ENCODE results near the gene NAA60.
A peak's percentile ranks its signal among the peaks of the same experiment; 100 is the strongest.

The NAA60 gene

DNA sequence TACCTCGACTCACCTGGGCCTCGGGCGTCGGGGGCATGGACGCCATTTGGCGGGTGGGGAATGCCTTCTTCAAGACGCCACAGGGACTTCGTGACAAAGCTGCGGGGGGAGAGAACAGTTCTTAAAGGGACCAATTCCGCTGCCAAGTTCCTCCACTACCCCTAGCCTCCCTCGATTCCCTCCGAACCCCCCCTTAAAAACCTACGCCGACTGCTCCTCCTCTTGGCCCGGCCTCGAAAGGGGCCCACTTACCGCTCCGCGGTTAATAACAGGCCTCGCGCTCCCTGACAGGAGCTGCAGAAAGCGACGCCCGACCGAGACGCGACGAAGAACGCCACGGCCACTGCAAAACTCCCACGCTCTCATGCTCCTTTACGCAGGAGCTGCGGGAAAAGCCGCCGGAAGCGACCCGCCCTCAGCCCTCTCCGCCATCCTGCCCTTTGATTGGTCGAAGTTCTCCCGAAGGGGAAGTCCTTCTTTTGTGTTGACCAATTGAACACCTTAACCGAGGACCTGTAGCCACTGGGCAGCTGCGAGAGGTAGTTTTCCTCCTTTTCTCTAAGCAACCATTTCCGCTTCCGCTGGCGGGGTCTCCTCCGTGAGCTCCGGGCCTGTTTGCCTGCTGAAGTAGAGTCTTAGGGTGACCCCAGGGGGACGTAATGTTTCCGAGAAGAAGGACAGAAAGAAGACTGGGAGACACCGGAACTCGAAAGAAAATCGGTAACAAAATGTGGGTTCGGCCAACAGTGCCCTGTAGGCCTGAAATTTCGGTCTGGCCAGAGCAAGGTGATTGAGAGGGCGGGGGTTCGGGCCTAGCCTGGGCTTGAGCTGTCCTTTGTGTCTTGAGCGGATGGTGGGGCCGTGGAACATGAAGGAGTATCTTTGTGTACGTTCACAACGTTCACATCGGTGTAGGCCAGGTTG, at the start of gene NAA60, which contains the start of gene ZNF597:
TSS of gene NAA60 (plus strand) at position 573 of the 924 bp plus-strand sequence. CDS start 32,548 bp downstream, outside the sequence.
TSS of gene ZNF597 (minus strand) at position 397 of the 924 bp plus-strand sequence. CDS start at position 46, 351 bp downstream.
- DNase-seq, result peak; percentile 66

DNA sequence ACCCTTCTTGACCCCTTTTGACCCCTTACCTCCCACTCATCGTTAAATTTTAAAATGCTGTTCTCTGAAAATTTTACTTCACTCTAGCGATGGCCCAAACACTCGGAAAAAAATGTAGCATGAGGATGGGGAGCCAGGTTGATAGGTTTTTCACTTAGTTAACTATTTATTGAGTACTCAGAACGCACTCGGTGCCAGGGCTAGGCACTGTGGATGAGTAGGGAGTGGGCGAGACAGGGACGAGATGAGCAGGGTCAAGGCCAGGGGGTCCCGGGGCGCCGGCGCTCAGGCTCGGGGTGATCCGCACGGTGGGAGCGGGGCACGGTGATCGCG, 43.1 kb upstream of the NAA60 start:
- DNase-seq, result no peak

GRCh38 chr16:3400779-3401688, 42.4 kb upstream of the NAA60 start, which contains the start of the genes ZNF174 and ZSCAN32:
Gene ZNF174 (plus strand): TSS chr16:3401215. CDS start chr16:3402005, 790 bp downstream.
Gene ZSCAN32 (minus strand): TSS chr16:3401004. CDS start chr16:3397557, 3,447 bp downstream.
- peak; percentile 91 for DNase-seq

DNA sequence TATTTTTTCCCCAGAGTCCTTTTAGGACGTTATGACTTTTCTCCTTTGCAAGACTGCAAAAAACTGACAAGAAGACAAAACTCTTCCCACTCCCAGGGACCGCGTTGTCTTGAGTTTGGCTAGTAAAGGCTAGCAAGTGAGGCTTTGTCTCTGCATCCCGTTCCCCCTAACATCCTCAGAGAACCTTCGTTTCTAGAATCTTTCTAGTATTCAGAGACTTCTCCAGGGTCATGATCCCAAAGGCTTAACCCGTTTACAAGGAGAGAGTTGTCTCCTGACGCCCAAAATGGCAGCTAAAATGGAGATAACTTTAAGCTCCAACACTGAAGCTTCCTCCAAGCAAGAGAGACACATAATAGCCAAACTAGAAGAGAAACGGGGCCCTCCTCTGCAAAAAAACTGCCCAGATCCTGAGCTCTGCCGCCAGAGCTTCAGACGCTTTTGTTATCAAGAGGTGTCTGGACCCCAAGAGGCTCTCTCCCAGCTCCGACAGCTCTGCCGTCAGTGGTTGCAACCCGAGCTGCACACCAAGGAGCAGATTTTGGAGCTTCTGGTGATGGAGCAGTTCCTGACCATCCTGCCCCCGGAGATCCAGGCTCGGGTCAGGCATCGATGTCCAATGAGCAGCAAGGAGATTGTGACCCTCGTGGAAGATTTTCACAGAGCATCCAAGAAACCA, 41.6 kb upstream of the NAA60 start:
- no peak for DNase-seq

DNA sequence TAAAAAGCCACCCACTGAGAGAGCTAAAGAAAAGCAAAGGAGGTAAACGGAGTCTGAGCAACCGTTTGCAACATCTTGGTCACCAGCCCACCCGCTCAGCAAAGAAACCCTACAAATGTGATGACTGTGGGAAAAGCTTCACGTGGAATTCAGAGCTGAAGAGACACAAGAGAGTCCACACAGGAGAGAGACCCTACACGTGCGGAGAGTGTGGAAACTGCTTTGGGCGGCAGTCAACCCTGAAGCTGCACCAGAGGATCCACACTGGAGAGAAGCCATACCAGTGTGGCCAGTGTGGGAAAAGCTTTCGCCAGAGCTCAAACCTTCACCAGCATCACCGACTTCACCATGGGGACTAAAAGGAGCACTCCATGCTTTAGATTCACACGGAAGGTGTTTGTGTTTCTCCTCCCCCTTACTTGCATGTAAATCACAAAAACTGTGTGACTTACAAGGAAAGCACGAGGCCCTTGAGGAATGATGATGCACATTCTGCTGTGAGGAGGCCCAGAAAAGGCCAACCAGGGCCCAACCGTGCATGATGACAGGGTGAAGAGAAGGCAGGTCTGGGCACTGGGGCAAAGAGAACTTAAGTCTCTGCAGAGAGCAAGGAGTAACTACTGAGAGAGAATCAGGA, 34.8 kb upstream of the NAA60 start:
- no peak for DNase-seq

DNA sequence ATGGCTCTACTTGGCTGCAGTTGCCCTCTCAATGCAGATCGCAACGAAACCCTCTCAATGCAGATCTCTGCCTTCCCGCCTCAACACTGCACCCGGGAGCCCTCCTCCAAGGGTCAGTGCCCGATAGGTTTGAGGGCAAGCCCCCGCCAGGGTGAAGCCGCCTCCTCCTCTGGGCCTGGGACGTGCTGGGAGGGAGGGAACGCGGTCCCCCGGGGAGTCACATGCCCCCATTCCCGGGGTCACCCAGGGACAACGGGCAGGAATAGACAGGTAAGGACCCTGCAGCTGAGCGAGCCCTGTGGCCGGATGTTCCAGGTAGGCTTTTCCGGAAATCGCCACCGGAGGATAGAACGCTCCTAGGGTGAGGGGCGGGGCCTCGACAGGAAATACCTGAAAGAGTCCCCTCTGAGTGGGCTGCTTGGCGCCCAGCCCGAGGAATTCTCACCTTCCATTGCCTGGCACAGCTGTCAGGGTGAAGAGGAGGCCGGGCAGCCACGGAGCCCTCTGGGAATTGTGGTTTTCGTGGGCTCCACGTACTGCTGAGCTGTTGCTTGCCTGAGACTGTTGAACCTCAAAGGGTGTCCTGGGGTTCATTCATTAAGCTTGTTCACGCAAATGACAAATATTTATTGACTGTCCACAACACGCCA, 29.6 kb upstream of the NAA60 start:
- DNase-seq, result no peak

DNA sequence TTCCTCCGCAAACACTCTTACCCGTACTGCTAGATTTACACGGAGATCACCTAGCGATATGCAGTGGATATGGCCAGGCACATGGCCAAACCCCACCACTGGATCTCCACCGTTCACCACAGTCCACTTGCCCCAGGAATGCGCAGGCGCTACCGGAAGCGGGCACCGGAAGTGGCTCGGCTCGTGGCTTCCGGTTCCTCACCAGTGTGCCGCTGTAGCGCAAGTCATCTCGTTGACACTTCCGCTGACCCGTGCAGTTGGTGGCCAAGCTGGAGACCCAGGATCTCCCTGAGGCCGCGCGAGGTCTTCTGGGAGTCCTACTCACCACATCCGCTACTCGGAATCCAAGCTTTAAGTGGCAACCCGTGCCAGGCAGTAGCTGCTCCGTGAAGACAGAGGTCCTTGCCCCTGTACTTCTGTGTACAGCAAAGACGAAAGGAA, 11.7 kb upstream of the NAA60 start:
- DNase-seq, result no peak

GRCh38 chr16:3434373-3434772, 9.1 kb upstream of the NAA60 start:
- no peak for DNase-seq

DNA sequence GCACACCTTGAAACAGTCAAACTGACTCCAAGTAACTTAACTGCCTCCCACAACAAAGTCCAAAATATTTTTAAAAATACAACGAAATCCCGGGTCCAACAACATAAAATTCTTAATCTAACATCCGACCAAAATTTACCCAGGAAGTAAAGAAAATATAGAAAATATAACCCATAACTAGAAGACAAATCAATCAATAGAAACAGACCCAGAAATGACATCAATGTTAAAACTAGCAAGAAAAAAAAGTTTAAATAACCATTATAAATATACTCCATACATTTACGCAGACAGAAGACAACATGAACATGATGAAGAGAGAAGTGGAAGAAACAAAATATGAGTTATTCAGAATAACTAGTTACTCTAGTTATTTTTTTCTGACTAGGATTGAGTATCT, 3.8 kb upstream of the NAA60 start:
- no peak for DNase-seq

DNA sequence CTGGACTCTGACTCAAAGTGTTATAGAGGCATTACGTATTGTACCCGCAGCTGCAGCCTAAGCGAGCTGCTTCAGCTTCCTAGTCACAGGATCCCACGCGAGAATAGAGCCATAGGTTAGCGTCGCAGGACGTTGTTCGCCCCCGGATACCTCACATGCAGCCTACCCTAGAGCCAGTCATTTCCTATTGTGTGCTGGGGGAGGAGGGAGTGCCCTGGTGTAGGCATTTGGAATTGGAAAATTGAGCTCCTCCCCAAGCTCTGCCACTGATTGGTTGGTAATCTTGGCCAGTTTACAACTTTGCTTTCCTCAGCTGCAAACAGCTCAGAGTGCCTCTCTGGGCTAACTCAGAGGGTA, 530 bp downstream of the NAA60 start:
- no peak for DNase-seq

- DNase-seq, result no peak
Observed at GRCh38 chr16:3454093-3454492, 10.6 kb downstream of the NAA60 start.

GRCh38 chr16:3454631-3455147, 11.2 kb downstream of the NAA60 start:
- no peak for DNase-seq

- DNase-seq, result peak; percentile 70
Observed at GRCh38 chr16:3457434-3458252, 14.2 kb downstream of the NAA60 start.

DNA sequence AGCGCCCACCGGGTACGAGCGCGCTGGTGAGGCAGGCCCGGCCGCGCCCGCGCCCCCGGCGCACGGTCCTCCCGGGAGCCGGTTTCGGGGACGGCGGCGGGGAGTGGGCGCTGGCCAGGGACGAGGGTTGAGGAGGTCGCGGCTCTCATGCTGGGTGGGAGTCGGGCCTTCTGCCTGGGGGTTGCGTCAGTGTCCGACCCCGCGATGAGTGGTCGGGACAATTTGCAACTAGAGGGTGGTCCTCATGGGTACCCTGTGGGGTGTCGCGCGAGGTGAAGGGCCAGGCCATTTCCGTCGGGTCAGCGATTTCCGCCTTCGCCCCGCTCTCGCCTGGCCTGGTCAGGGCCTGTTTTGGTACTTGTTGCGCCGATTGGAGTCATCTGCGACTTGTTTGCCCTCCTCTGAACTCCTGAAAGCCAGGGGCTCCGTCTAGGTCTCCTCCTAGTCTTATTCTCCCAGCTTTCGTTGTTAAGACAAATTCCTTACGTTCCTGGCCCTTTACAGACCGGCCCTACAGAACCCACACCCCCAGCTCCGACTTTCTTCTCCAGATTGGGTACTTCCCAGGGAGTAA, 14.9 kb downstream of the NAA60 start:
- DNase-seq, result no peak

GRCh38 chr16:3458852-3459361, 15.4 kb downstream of the NAA60 start:
- no peak for DNase-seq

DNA sequence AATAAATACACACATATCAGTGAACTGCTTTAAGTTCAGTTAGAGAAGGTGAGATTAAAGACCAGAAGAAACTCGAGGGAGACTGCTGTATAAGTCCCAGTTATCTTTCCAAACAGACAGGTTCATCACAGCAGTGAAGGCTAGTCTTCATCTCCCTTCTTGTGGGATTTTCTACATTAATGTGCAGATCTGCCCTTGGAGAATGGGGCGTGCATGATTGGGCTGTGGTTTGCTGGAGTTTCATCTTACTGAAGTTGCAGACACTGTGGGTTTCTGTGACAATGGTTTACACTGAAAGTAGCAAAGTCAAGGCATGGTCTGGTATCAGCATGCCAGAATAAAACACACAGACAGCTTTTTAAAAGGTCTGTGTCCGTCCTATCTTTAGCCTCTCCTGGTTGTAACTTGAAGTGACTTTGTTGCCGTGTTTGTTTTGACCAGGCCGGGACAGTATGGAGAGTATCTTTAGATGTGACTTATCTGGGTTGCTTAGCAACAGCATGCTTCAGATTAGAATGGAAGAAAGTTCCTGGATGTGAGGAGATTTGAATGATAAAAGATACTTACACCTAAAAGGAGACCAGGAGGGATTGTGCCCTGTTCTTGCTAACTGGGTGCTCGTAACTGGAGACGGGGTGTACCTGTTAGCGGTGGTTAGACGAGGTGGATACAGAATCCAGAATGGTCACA, 16.1 kb downstream of the NAA60 start:
- no peak for DNase-seq

DNA sequence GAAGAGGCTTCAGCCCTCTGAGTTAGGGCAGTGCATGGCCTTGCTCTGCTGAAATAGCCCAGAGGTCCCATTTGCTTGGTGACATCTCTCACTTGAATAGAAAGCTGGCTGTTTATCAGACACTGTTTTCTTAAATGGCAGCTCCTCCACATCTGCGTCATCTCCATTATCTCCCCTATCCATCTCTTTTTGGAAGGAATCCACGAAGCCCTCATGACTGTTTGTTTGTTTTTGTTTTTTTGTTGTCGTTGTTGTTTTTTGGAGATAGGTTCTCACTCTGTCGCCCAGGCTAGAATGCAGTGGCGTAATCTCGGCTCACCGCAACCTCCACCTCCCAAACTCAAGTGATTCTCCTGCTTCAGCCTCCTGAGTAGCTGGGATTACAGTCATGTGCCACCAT, 16.6 kb downstream of the NAA60 start:
- DNase-seq, result no peak

DNA sequence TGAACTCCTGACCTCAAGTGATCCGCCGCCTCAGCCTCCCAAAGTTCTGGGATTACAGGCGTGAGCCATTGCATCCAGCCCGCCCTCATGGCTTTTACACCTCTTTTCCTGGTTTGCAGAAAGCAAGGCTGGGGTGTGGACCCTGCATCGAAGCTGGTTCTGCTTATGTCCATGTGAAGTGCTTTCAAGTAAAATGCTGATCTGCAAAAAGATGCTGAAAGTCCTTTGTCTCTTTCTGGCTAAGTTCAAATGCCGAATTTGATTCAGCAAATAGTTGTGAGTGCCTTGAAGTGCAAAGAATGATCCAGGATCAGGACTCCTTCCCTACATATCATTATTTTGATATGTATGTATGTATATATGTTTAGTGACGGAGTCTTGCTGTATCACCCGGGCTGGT, 17.1 kb downstream of the NAA60 start:
- DNase-seq, result no peak

DNA sequence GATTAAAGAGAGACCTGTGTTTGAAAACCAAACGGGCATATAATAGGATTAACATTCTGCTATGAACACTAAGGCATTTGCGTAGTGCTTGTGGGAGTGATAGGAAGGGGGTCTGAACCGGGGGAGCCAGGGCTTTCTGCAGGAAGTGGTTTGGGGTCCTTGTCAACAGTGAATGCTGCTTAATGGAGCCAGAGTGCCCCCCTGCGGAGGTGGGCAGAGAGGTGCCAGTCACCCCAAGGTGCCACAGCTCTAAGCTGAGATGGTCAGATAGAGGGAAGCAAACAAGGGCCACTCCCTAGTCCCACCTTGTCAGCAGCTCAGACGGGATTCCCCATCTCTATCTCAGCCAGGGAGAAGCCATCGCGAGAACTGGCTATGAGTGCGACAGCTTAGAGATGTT, 17.7 kb downstream of the NAA60 start:
- DNase-seq, result no peak

Data from NCI-H2107 (cell line).